ENCODE results near the gene PIGS.
A peak's percentile ranks its signal among the peaks of the same experiment; 100 is the strongest.

Gene PIGS

DNA sequence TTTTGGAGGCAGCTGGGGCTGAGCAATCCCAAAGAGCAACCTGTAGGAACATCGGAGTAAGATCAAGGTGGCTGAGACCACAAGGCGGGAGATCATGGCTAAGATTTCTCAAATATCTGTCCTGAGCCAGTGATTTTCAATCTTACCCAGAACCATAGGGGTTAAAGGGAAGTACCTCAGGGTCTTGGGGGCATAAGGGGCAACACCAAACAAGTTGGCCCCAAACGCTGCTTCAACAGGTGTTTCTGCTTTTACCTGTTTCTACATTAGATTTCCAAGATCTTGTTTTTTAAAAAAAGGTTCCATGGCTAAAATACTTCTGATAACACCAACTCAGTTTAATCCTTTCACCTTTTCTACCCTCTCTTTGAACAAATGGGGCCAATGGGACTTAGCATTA lies 16.3 kb downstream of the PIGS start:
- DNase-seq (ENCODE audit: low read depth) = no peak
- TF ChIP-seq POLR2A (IDR thresholded peaks at IDR 0.05; ENCODE audit: extremely low read depth, insufficient read length) = no peak
- TF ChIP-seq, protein P1, sequence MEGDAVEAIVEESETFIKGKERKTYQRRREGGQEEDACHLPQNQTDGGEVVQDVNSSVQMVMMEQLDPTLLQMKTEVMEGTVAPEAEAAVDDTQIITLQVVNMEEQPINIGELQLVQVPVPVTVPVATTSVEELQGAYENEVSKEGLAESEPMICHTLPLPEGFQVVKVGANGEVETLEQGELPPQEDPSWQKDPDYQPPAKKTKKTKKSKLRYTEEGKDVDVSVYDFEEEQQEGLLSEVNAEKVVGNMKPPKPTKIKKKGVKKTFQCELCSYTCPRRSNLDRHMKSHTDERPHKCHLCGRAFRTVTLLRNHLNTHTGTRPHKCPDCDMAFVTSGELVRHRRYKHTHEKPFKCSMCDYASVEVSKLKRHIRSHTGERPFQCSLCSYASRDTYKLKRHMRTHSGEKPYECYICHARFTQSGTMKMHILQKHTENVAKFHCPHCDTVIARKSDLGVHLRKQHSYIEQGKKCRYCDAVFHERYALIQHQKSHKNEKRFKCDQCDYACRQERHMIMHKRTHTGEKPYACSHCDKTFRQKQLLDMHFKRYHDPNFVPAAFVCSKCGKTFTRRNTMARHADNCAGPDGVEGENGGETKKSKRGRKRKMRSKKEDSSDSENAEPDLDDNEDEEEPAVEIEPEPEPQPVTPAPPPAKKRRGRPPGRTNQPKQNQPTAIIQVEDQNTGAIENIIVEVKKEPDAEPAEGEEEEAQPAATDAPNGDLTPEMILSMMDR (IDR thresholded peaks at IDR 0.05; ENCODE audit: low read depth, low read length) = no peak
- no peak overlapping the region for H3K4me3 ChIP-seq (ENCODE audit: low read depth, low read length)

DNA sequence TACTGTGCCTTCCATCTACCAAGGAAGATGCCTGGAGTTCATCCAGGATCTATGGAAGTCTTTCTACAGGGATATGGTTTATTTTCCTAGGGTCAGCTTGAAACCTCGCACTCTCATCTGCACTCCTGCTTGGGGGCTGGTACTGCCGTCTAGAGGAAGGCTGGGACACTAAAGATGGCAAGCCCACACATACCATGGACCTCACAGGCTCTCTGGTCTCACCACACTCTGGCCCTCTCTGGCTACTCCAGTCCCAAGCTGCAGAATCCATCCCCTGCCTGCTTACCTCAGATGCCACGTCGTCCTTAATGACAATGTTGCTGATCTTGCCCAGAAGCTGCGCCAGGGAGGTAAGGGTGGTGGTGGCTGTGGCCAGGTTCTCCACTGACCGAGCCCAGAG lies 16.8 kb downstream of the PIGS start:
- TF ChIP-seq, protein P1 (IDR thresholded peaks at IDR 0.05; ENCODE audit: low read depth, low read length) = peak; percentile 65
- no peak for TF ChIP-seq MYC (IDR thresholded peaks at IDR 0.05; ENCODE audit: low read depth, low read length)
- TF ChIP-seq POLR2A (IDR thresholded peaks at IDR 0.05; ENCODE audit: extremely low read depth, insufficient read length) = no peak
- TF ChIP-seq, protein P2, sequence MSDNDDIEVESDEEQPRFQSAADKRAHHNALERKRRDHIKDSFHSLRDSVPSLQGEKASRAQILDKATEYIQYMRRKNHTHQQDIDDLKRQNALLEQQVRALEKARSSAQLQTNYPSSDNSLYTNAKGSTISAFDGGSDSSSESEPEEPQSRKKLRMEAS (IDR thresholded peaks at IDR 0.05; ENCODE audit: low read depth, low read length) = no peak
- peak; percentile 52 for DNase-seq (ENCODE audit: low read depth)
- no peak overlapping the region for H3K4me3 ChIP-seq (ENCODE audit: low read depth, low read length)

- DNase-seq (ENCODE audit: low read depth) = no peak
- TF ChIP-seq POLR2A (IDR thresholded peaks at IDR 0.05; ENCODE audit: extremely low read depth, insufficient read length) (no peak), MYC (IDR thresholded peaks at IDR 0.05; ENCODE audit: low read depth, low read length) (no peak)
- TF ChIP-seq, protein P2 (IDR thresholded peaks at IDR 0.05; ENCODE audit: low read depth, low read length) = no peak
- TF ChIP-seq, protein P1 (IDR thresholded peaks at IDR 0.05; ENCODE audit: low read depth, low read length) = no peak
- no peak overlapping the region for H3K4me3 ChIP-seq (ENCODE audit: low read depth, low read length)
These were observed 18.3 kb downstream of the PIGS start for GRCh38 chr17:28553000-28553505.

DNA sequence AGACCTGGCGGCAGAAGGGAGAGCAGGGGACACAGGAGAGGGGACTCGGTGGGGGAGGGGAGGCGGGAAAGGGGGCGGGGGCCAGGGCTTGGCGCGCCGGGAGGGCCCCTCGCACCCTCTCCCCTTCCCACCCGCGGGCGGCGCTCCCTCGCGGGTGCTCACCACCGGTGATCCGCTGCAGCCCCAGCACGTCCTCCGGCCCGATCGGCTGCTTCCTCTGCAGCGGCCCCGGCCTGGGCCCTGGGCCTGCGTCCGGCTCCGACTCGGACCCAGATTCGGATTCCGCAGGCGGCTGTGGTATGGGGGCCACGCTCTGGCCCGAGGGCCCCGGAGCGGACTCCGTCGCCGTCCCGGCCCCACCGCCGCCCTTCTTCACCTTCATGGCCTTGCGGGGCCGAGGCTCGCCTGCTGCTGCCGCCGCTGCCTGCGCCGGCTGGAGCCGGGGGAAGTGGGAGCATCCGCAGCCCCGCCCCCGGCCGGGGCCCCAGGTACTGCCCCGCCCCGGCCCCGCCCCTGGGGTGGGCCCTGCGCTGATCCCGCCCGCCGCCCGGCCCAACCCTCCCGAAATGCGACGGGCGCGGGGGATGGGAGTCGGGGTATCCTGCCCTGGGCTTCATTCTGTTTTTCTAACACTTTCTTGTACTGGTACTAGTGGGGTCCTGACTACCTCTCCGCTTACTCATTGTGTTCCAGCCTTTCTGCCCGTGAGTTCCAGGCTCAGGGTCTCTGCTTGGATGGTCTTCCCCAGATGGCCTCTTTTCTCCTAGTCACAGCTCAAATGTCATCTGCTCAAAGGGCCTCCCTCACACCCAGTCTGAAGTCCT lies 18.9 kb downstream of the PIGS start, which contains the start of gene UNC119:
UNC119 (minus strand) TSS at position 449 of the 824 bp plus-strand sequence; CDS start at position 382, 67 bp downstream.
- DNase-seq (ENCODE audit: low read depth) = peak; percentile 84
- TF ChIP-seq MYC (IDR thresholded peaks at IDR 0.05; ENCODE audit: low read depth, low read length) (no peak), POLR2A (IDR thresholded peaks at IDR 0.05; ENCODE audit: extremely low read depth, insufficient read length) (peak; percentile 70)
- TF ChIP-seq, protein P1 (IDR thresholded peaks at IDR 0.05; ENCODE audit: low read depth, low read length) = no peak
- TF ChIP-seq, protein P2 (IDR thresholded peaks at IDR 0.05; ENCODE audit: low read depth, low read length) = 0 out of 2 replicates have a peak, but pooled peaks have one; percentile 15
- peak within 1 kb of the TSS; percentile 44 for H3K4me3 ChIP-seq (ENCODE audit: low read depth, low read length)

DNA sequence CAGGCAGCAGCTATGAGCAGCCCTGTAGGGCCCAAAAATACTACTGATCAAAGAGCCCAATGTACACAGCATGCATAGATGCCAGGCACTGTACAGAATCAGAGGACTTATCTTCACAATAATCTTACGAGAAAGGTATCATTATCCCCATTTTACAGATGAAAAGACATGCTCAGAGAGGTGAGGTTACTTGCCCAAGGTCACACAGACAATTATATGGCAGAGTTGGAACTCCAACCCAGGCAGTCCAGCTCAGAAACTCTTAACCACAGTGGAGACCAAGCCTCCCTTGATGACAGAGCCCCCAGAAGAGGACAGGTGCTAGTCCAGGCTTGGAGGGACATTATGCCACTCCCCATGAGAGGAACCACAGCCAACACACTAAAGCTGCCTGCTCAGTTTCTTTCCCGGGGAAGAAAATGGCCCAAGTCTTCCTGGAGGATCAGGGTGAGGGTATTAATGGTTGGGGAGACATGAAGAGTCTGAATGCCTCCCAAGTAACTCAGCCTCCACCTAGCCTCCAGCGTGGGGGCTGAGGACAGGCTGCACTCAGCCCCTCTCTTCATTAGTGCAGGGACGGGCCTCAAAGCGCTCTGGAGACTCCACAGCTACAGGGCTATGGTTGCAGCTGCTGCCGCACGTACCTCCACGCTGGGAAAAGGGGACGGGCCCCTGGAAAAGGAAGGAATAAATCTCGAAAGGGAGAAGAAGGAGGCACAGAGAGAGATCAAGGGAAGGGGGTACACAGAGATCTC lies 19.7 kb downstream of the PIGS start:
- TF ChIP-seq, protein P2 (IDR thresholded peaks at IDR 0.05; ENCODE audit: low read depth, low read length) = no peak
- TF ChIP-seq, protein P1 (IDR thresholded peaks at IDR 0.05; ENCODE audit: low read depth, low read length) = no peak
- TF ChIP-seq MYC (IDR thresholded peaks at IDR 0.05; ENCODE audit: low read depth, low read length) (no peak), POLR2A (IDR thresholded peaks at IDR 0.05; ENCODE audit: extremely low read depth, insufficient read length) (no peak)
- peak overlapping the region; percentile 34 for H3K4me3 ChIP-seq (ENCODE audit: low read depth, low read length)
- DNase-seq (ENCODE audit: low read depth) = no peak

Measured in NB4 (cell line).